SU-DHL-6 (cell line): ENCODE measurements around the gene RAPH1.

Source experiments
- CTCF ChIP-seq: fragments of 200-600 bp; sonication (generic); IDR thresholded peaks from one replicate; pipeline ENCODE4 v1.5.1; 2017; ENCODE audit warnings: antibody characterized with exemption, mild to moderate bottlenecking, low read length, moderate library complexity; ENCODE audit not compliant: insufficient read depth, poor library complexity, severe bottlenecking
- EZH2phosphoT487 ChIP-seq: fragments of 200-600 bp; sonication (generic), shearing (Covaris generic); conservative IDR thresholded peaks from 2 replicates; pipeline ENCODE4 v1.6.1; 2018; ENCODE audit warnings: mild to moderate bottlenecking, antibody characterized with exemption, low read length, moderate library complexity, mixed read lengths

GRCh38 chr2:203427061-203427460, 108.0 kb downstream of the RAPH1 start:
- TF ChIP-seq CTCF (no peak), EZH2phosphoT487 (no peak)
